Esophagus muscularis mucosa (tissue), 4 donors: ENCODE measurements around the gene TMEM33. TPM values are rescaled to one million over a fixed set of nuclear protein-coding genes. Genes with fewer than 3 reads are reported as not detected.
A peak's percentile ranks its signal among the peaks of the same experiment; 100 is the strongest.

ENCODE experiments used
- DNase-seq: peaks from one replicate; pipeline ENCODE4 v3.0.0-alpha.2; 2017; ENCODE audit errors: extremely low spot score
- H3K27ac ChIP-seq, 4 donors: fragments of 200-600 bp; sonication (generic); replicated peaks in 1 of 4; 1 replicate in 3 of 4; 2 replicates in 1 of 4; pipeline ENCODE4 v1.5.1; 2016 to 2019; ENCODE audit warnings: mild to moderate bottlenecking in 1 of 4
- H3K27me3 ChIP-seq, 4 donors: fragments of 200-600 bp; sonication (generic); one replicate each; pipeline versions ENCODE4 v1.5.1 to v1.6.0; 2016 to 2019
- H3K36me3 ChIP-seq, 4 donors: fragments of 200-600 bp; sonication (generic); one replicate each; pipeline ENCODE4 v1.5.1; 2016 to 2019
- H3K4me1 ChIP-seq, 4 donors: fragments of 200-600 bp; sonication (generic); one replicate each; pipeline ENCODE4 v1.5.1; 2016 to 2019
- H3K4me3 ChIP-seq, 4 donors: fragments of 200-600 bp; sonication (generic); 1 replicate in 2 of 4; 2 replicates in 2 of 4; pipeline ENCODE4 v1.5.1; 2016 to 2019; ENCODE audit warnings: mild to moderate bottlenecking in 4 of 4, moderate library complexity in 1 of 4
- H3K9me3 ChIP-seq, 4 donors: fragments of 200-600 bp; sonication (generic); 1 replicate in 3 of 4; 2 replicates in 1 of 4; pipeline ENCODE4 v1.5.1; 2016 to 2019
- CTCF ChIP-seq, 3 experiments: fragments of 200-600 bp in 2 of 3; fragments of 450-650 bp in 1 of 3; sonication (generic) in 2 of 3; IDR thresholded peaks; one replicate each; pipeline ENCODE4 v1.5.1; 2017 to 2019; ENCODE audit warnings: antibody characterized with exemption in 3 of 3, mild to moderate bottlenecking in 2 of 3, moderate library complexity in 1 of 3
- EP300 ChIP-seq: sonication (generic); formaldehyde crosslinking; IDR thresholded peaks from one replicate; pipeline ENCODE4 v1.6.1; 2017; ENCODE audit warnings: antibody characterized with exemption
- POLR2A ChIP-seq: fragments of 450-650 bp; IDR thresholded peaks from one replicate; pipeline ENCODE4 v1.6.1; 2017; ENCODE audit warnings: antibody characterized with exemption, moderate library complexity, mild to moderate bottlenecking, low read depth
- POLR2AphosphoS5 ChIP-seq, 2 donors: sonication (generic); formaldehyde crosslinking; IDR thresholded peaks; one replicate each; pipeline ENCODE4 v1.6.1; 2017; ENCODE audit warnings: antibody characterized with exemption in 2 of 2
- WGBS: methylation state at CpG from one replicate; pipeline ENCODE4 v1.1.5; 2018; 5-methylcytosine and 5-hydroxymethylcytosine counted together
- intact Hi-C: fragments of 100-400 bp; cut with DNase I; formaldehyde crosslinking; loops from one replicate; pipeline ENCODE4 v1.15.1; 2023
- total RNA-seq, 4 donors: library from RNA; depleted of rRNA; stranded (reverse); fragments of >200 nt; gene quantifications; one replicate each; pipeline versions ENCODE4 v1.1.0 to v1.2.1, GENCODE V29; 2016

Gene TMEM33, protein sequence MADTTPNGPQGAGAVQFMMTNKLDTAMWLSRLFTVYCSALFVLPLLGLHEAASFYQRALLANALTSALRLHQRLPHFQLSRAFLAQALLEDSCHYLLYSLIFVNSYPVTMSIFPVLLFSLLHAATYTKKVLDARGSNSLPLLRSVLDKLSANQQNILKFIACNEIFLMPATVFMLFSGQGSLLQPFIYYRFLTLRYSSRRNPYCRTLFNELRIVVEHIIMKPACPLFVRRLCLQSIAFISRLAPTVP
- 10 to 100 TPM; 15.4 to 34.8 (median 26.3) TPM for total RNA-seq

DNA sequence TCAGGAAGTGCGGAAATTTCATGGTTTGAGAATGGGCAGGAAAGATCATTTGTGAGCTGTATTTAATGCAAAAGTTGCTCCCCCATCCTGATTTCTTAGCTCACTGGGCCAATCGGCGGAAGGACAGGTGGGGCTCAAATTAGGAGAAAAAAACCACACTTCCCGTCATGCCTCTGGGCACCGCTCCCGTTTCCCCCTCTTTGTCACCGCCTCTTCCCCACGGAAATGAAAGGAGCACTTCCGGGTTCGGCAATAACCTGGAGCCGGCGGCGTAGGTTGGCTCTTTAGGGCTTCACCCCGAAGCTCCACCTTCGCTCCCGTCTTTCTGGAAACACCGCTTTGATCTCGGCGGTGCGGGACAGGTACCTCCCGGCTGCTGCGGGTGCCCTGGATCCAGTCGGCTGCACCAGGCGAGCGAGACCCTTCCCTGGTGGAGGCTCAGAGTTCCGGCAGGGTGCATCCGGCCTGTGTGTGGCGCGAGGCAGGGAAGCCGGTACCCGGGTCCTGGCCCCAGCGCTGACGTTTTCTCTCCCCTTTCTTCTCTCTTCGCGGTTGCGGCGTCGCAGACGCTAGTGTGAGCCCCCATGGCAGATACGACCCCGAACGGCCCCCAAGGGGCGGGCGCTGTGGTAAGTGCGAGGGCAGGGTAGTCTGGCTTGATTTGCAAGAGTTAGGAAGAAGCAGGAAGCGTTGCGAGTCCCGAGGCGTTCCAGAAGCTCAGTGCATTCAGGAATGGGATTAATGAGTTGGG lies at the start of gene TMEM33:
TMEM33 (plus strand) TSS at position 529 of the 751 bp plus-strand sequence; CDS start at position 585, 56 bp downstream.
- Histone ChIP-seq H3K27ac (peak within 1 kb of the TSS; percentile 73 to 84 (median 79)), H3K27me3 (no peaks in the 10 kb centered on the region), H3K4me1 (peaks cover 15 to 30% (median 28%) of the 10 kb centered on the region in 4 donors), H3K36me3 (peaks cover 0 to 18% (median 8%) of the 10 kb centered on the region in 4 donors), H3K4me3 (peak within 1 kb of the TSS; percentile 70 to 97 (median 80)), H3K9me3 (no peaks in the 10 kb centered on the region)
- TF ChIP-seq CTCF (IDR thresholded peaks at IDR 0.05) (peak in 2 of 3 experiments; percentile 26 to 31), EP300 (no peak), POLR2A (peak; percentile 65), POLR2AphosphoS5 (IDR thresholded peaks at IDR 0.05) (peak; percentile 92 to 94)
- intact Hi-C loops = loop anchor here (5.0 kb wide), 1 partner anchor 57 kb away; the partner anchor contains the start of gene SLC30A9
- DNase-seq = peak; percentile 95
- WGBS = 2% methylated on average over 31 of the region's 49 CpGs

GRCh38 chr4:41885456-41885855 lies 49.8 kb upstream of the TMEM33 start:
- Histone ChIP-seq H3K27me3 (peaks cover 0 to 44% (median 18%) of the 10 kb centered on the region in 4 donors), H3K36me3 (no peaks in the 10 kb centered on the region), H3K27ac (no peak overlapping the region), H3K4me1 (peaks cover 17 to 25% (median 22%) of the 10 kb centered on the region in 4 donors), H3K9me3 (no peaks in the 10 kb centered on the region), H3K4me3 (no peak overlapping the region)
- TF ChIP-seq POLR2AphosphoS5 (IDR thresholded peaks at IDR 0.05) (no peak), POLR2A (no peak), EP300 (no peak), CTCF (IDR thresholded peaks at IDR 0.05) (no peak)
- no peak for DNase-seq
- intact Hi-C loops = no loop called here
- 53% methylated on average over 1 of the region's 1 CpG for WGBS

GRCh38 chr4:41887277-41887676 lies 48.0 kb upstream of the TMEM33 start:
- Histone ChIP-seq H3K9me3 (no peaks in the 10 kb centered on the region), H3K27ac (no peak overlapping the region), H3K27me3 (peaks cover 0 to 30% (median 3%) of the 10 kb centered on the region in 4 donors), H3K4me3 (no peak overlapping the region), H3K36me3 (no peaks in the 10 kb centered on the region), H3K4me1 (peaks cover 3 to 7% (median 4%) of the 10 kb centered on the region in 4 donors)
- no peak for TF ChIP-seq POLR2AphosphoS5 (IDR thresholded peaks at IDR 0.05)
- no peak for TF ChIP-seq EP300
- TF ChIP-seq CTCF (IDR thresholded peaks at IDR 0.05) = no peak
- TF ChIP-seq POLR2A = no peak
- no peak for DNase-seq
- intact Hi-C loops = loop anchor here (2.0 kb wide), 1 partner anchor 194 kb away; no protein-coding TSS in a partner anchor
- 73% methylated on average over 2 of the region's 2 CpGs for WGBS

GRCh38 chr4:41887821-41888686 lies 47.2 kb upstream of the TMEM33 start:
- H3K9me3 ChIP-seq = no peaks in the 10 kb centered on the region
- H3K36me3 ChIP-seq = no peaks in the 10 kb centered on the region
- WGBS = 7% methylated on average over 3 of the region's 3 CpGs
- intact Hi-C loops = loop anchor here (2.0 kb wide), 1 partner anchor 195 kb away; no protein-coding TSS in a partner anchor
- H3K27me3 ChIP-seq = peaks cover 0 to 24% (median 0%) of the 10 kb centered on the region in 4 donors
- H3K4me3 ChIP-seq = no peak overlapping the region
- no peak overlapping the region for H3K27ac ChIP-seq
- H3K4me1 ChIP-seq = no peaks in the 10 kb centered on the region
- DNase-seq = no peak
- TF ChIP-seq EP300 (no peak), POLR2A (no peak), CTCF (IDR thresholded peaks at IDR 0.05) (peak; percentile 60 to 91 (median 83)), POLR2AphosphoS5 (IDR thresholded peaks at IDR 0.05) (no peak)
